ENCODE results near the gene CD4.

The CD4 gene

GRCh38 chr12:6765634-6766581 lies 23.4 kb upstream of the CD4 start, which contains the start of gene PTMS:
TSS of gene PTMS (plus strand) at chr12:6766363. CDS start at chr12:6766706, 343 bp downstream.
- DNase-seq (ENCODE audit: low spot score): no peak

DNA sequence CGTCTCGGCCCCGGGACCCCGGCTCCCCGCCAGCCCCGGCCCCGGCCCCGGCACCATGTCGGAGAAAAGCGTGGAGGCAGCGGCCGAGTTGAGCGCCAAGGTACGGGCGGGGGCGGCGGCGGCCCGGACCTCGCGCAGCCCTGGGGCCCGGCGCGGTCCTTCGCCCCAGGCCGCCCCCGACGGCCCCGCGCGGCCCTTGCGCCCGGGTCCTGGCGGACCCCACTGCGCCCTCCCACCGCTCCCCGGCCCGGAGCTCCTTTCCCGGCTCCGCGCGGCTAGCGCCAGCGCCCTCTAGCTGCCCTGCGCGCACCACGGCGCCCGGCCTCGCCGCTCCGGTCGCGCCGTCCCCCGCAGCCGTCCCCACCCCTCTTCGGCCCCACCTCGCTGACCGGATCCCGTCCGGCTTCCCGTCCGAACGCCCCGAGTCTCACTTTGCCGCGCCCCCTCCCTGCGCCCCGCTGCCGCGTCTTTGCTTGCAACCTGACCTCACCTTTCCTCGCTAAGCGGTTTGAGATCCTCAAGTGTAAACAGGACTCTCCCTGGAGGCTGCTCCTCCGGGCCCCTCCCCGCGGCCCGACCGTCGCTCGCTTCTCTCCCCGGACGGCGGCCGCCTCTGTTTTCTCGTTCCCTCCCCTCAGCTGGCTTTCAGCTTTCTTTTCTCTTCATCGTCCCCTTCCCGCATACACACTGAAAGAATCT lies 22.5 kb upstream of the CD4 start:
- no peak for DNase-seq (ENCODE audit: low spot score)

GRCh38 chr12:6767353-6768319 lies 21.7 kb upstream of the CD4 start:
- DNase-seq (ENCODE audit: low spot score): no peak

GRCh38 chr12:6768437-6768914 lies 20.9 kb upstream of the CD4 start:
- no peak for DNase-seq (ENCODE audit: low spot score)

DNA sequence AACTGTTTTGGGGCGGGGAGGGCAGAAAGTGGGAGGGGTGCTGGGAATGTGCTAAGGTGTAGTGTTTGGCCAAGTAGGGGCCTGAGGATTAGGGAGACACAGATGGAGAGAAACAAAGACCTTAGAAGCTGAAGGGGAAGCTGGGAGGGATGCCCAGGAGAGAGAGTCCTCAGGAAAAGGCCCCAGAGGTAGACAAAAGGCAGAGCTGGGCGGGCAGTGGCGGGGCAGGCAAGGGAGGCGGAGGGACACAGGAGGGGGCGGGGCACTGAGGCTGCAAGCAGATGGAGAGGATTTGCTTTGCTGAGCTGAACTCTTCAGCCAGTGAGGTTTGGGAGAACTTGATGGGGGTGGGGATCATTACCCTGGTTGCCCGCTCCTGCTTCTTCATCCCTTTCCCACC lies 20.3 kb upstream of the CD4 start:
- no peak for DNase-seq (ENCODE audit: low spot score)

GRCh38 chr12:6769666-6770065 lies 19.7 kb upstream of the CD4 start:
- DNase-seq (ENCODE audit: low spot score): no peak

DNA sequence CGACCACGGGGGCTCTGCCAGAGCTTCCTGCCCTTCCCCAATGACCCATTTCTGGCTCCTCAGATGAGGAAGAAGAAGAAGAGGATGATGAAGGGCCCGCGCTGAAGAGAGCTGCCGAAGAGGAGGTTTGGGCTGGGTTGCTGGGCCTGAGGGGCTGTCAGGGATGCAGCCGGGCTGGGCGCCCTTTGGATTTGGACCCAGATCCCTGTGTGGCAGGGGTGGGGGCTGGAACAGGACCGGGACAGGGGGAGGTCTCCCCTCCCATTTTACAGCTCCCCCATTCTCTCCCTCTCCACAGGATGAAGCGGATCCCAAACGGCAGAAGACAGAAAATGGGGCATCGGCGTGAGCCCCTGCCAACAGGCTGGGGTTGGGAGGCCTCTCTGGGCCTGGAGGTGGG lies 19.2 kb upstream of the CD4 start:
- DNase-seq (ENCODE audit: low spot score): no peak

DNA sequence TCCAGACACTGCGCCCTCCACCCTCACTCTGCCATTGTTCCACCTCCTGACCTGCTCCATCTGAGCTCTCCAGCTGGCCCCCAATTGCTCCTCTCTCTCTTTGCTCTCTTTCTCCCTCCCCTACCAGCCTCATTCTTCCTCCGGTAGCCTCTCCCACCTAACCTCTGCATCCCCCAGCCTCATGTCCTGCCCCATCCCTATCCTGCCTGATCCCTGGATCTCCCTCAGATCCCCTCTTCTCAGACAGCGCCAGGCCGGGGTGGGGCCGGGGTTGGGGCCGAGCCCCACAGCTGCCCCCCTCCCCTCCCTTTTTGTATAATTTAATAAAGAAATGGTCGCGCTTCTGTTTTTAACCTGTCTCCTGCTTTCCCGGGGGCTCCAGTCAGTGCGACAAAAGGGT lies 18.7 kb upstream of the CD4 start:
- DNase-seq (ENCODE audit: low spot score): no peak

DNA sequence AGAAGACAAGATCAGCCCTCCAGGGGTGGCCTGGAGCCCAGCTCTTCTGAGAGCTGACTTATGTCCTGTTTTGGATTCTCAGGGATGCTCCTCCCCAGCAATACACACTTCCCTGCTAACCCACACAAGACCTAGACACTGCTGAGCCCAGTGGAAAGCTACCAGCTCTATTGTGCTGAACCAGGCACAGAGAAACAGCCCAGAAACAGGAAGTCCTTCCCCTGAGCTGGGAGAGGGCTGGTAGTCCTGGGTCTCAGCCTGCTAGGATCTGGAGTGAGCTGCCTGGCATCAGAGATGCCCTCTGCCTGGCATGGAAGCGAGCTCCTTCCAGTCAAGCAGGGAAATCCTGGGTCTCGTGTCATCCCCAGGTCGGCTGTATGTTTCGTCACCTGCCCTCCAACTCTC lies 18.2 kb upstream of the CD4 start:
- no peak for DNase-seq (ENCODE audit: low spot score)

GRCh38 chr12:6771509-6772330 lies 17.6 kb upstream of the CD4 start:
- DNase-seq (ENCODE audit: low spot score): no peak

DNA sequence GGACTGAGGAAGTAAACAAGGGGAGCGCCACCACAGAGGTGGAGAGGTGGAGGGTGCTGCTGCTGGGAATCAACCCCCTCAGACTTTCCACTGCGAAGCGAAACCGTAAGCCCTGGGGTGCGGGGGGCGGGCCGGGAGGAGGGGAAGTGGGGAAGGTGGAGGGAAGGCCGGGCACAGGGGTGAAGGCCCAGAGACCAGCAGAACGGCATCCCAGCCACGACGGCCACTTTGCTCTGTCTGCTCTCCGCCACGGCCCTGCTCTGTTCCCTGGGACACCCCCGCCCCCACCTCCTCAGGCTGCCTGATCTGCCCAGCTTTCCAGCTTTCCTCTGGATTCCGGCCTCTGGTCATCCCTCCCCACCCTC lies 17.0 kb upstream of the CD4 start, which contains the start of gene LAG3:
LAG3 (plus strand) TSS at position 190 of the 365 bp plus-strand sequence. CDS start 333 bp downstream, outside the sequence.
- DNase-seq (ENCODE audit: low spot score): no peak

DNA sequence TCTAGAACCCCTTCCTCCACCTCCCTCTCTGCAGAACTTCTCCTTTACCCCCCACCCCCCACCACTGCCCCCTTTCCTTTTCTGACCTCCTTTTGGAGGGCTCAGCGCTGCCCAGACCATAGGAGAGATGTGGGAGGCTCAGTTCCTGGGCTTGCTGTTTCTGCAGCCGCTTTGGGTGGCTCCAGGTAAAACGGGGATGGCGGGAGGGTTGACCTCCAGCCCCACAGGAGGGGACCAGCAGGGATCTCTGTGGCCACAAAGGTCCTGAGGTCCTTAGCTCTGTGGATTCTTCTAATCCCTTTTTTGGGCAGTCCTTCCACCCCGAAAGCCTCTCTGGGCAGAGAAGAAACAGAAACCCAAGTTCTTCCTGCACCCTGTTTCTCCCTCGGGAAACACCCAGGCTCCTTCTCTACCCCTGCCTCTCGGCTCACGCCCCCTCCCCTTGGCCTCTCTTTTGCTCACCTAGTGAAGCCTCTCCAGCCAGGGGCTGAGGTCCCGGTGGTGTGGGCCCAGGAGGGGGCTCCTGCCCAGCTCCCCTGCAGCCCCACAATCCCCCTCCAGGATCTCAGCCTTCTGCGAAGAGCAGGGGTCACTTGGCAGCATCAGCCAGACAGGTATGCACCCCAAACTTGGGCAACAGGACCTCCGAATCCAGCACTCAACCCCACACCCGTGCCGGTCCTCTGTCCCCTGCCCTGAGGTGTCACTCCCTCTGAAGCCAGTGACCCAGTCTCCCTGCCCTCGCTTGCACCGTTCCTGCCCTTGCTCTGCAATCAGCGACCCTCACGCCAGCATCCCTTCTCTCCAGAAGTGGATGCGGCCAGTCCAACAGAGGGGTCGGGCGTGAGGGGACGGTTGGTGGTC lies 16.4 kb upstream of the CD4 start:
- no peak for DNase-seq (ENCODE audit: low spot score)

DNA sequence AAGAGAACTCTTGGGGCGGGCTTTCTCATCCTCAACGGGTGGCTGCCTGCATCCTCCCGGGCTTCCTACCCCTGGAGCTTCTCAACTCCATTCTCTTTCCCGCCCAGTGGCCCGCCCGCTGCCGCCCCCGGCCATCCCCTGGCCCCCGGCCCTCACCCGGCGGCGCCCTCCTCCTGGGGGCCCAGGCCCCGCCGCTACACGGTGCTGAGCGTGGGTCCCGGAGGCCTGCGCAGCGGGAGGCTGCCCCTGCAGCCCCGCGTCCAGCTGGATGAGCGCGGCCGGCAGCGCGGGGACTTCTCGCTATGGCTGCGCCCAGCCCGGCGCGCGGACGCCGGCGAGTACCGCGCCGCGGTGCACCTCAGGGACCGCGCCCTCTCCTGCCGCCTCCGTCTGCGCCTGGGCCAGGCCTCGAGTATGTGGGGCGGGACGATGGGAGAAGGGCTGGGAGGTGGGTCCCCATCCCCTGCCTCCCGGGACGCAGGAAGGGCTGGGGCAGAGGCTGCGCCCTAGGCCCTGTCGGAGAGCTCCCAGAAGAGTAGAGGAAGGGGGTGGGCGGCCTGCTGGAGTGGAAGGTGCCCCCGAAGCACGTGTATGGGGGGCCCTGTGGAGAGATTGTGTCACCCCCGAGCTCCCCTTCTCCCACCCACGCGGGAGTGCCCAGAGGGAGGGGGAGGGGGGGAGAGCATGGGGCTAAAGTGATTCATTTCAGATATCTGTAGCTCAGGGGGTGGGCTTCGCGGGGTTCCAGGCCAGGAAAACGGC lies 15.6 kb upstream of the CD4 start:
- DNase-seq (ENCODE audit: low spot score): no peak

DNA sequence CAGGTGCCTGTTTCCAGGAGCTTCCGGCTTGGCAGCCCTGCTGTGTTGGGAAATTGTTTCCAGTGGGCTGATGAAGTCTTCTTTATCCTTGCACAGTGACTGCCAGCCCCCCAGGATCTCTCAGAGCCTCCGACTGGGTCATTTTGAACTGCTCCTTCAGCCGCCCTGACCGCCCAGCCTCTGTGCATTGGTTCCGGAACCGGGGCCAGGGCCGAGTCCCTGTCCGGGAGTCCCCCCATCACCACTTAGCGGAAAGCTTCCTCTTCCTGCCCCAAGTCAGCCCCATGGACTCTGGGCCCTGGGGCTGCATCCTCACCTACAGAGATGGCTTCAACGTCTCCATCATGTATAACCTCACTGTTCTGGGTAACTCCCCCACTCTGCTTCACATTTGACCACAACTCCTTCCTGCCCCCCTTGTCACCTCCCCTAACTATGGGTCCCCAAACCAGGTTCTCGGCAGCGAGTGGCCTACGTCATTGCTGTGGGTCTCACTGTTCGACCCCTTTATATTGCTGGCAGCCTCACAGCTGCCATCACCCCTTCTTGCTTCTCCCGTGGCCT lies 14.7 kb upstream of the CD4 start:
- DNase-seq (ENCODE audit: low spot score): no peak

DNA sequence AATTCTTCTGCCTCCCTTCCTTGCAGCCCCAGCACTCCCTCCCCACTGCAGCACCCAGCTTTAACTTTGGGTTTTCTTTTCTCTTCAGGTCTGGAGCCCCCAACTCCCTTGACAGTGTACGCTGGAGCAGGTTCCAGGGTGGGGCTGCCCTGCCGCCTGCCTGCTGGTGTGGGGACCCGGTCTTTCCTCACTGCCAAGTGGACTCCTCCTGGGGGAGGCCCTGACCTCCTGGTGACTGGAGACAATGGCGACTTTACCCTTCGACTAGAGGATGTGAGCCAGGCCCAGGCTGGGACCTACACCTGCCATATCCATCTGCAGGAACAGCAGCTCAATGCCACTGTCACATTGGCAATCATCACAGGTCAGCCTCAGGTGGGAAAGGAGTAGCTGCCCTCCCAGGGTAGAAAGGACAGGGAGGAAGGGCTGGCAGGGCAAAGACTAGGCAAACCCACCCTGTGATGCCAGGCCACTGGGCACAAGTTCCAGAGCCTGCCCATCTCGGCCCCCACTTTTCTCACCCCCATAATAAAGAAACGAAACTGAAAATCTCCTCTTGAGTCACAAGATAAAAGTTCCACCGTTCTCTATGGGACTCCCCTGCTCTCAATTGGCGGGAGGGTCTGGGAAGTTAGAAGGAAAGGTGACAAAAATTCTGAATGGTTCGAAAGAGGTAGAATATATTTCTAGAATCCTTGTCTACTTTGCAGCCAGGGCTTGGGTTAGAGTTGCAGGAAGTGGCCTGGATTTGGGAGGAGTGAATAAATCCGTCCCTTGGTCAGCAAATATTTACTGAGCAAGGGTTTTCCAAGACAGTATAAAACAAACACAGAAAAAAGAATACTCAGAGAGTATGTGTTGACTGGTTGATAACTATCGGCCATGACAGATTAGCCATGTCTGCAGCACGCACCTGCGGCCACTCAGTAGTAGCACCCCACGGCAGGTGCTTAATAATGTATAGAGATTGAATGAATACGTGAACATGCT lies 13.8 kb upstream of the CD4 start:
- no peak for DNase-seq (ENCODE audit: low spot score)

GRCh38 chr12:6777386-6777785 lies 11.9 kb upstream of the CD4 start:
- no peak for DNase-seq (ENCODE audit: low spot score)

GRCh38 chr12:6778217-6778573 lies 11.1 kb upstream of the CD4 start:
- DNase-seq (ENCODE audit: low spot score): no peak
